ENCODE data around the gene MXD3.
A peak's percentile ranks its signal among the peaks of the same experiment; 100 is the strongest.

Gene MXD3

DNA sequence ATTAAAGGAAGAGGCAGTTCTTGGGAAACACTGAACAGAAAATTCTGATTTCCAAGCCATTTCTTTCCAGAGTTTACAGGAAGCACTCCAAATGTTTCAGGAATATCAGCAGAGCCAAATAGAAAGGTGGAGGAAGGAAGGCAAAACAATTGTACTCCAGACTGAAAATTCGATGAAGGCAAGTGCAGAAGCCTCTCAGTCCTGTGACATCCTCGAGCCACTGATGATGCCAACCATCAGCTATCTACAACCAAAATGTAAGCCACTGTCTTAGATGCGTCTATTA lies 37.6 kb upstream of the MXD3 start:
- Histone ChIP-seq H2AK5ac (ENCODE audit: low read length, severe bottlenecking) (no peak overlapping the region), H3K27me3 (ENCODE audit: control insufficient read depth in 1 of 2, insufficient read depth in 1 of 2, low read length in 2 of 2) (no peaks in the 10 kb centered on the region), H3K14ac (ENCODE audit: low read length in 2 of 2) (no peak overlapping the region), H2BK120ac (ENCODE audit: low read depth, low read length) (no peak overlapping the region), H3K36me3 (ENCODE audit: control insufficient read depth in 1 of 2, insufficient read depth in 2 of 2, low read depth in 1 of 2, low read length in 2 of 2) (peaks cover 16 to 34% of the 10 kb centered on the region in 2 experiments), H2BK15ac (ENCODE audit: low read depth, poor library complexity, severe bottlenecking) (no peak overlapping the region), H3K4me1 (ENCODE audit: control insufficient read depth, insufficient read depth, low read depth, low read length) (peaks cover 19% of the 10 kb centered on the region), H3K4me2 (ENCODE audit: low read length, poor library complexity, severe bottlenecking) (no peak overlapping the region), H4K8ac (ENCODE audit: low read length) (no peak overlapping the region), H3K23ac (ENCODE audit: low read length in 2 of 2) (no peak overlapping the region), H3K9ac (ENCODE audit: low read length) (no peak overlapping the region), H2BK12ac (ENCODE audit: low read length in 2 of 2) (no peak overlapping the region), H2BK5ac (ENCODE audit: low read depth, low read length, poor library complexity, severe bottlenecking) (no peak overlapping the region), H2AFZ (ENCODE audit: low read depth, low read length) (no peak overlapping the region), H4K91ac (ENCODE audit: low read length) (no peak overlapping the region), H3K27ac (ENCODE audit: low read length, poor library complexity, severe bottlenecking) (no peak overlapping the region), H3K79me1 (replicated peaks; ENCODE audit: low read length, poor library complexity, severe bottlenecking) (no peaks in the 10 kb centered on the region), H3K9me3 (ENCODE audit: control insufficient read depth, low read length) (no peaks in the 10 kb centered on the region), H3K4me3 (ENCODE audit: insufficient read depth in 1 of 2, low read depth in 1 of 2, low read length in 2 of 2) (peak overlapping the region in 1 of 2 experiments; percentile 100), H3K4ac (ENCODE audit: low read depth in 1 of 2, low read length in 2 of 2) (no peak overlapping the region), H3K18ac (ENCODE audit: low read depth in 1 of 2, low read length in 2 of 2) (no peak overlapping the region)
- 95% methylated on average over 3 of the region's 3 CpGs for WGBS
- no peak for DNase-seq

DNA sequence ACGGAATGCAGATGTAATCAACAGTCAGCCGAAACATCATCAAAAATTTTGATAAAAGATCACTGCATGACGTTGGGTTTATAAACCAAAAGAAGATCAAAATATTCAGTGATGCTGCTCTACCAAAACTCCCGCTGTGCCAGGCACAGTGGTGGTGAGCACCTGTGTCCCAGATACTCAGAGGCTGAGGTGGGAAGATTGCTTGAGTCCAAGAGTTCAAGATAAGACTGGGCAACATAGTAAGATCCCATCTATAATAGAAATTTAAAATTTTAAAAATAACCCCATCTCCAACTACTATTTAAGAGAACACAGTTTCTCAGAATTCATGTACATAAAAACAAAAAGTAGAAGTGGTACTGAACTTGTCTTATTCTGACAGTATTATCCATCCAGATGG lies 36.0 kb upstream of the MXD3 start:
- WGBS: 98% methylated on average over 4 of the region's 4 CpGs
- no peaks in the 10 kb centered on the region for H3K27me3 ChIP-seq (ENCODE audit: control insufficient read depth in 1 of 2, insufficient read depth in 1 of 2, low read length in 2 of 2)
- no peak overlapping the region for H2BK120ac ChIP-seq (ENCODE audit: low read depth, low read length)
- H3K14ac ChIP-seq (ENCODE audit: low read length in 2 of 2): no peak overlapping the region
- no peak overlapping the region for H2AFZ ChIP-seq (ENCODE audit: low read depth, low read length)
- H3K18ac ChIP-seq (ENCODE audit: low read depth in 1 of 2, low read length in 2 of 2): no peak overlapping the region
- no peak overlapping the region for H4K8ac ChIP-seq (ENCODE audit: low read length)
- peaks cover 19 to 43% of the 10 kb centered on the region in 2 experiments for H3K36me3 ChIP-seq (ENCODE audit: control insufficient read depth in 1 of 2, insufficient read depth in 2 of 2, low read depth in 1 of 2, low read length in 2 of 2)
- H2BK5ac ChIP-seq (ENCODE audit: low read depth, low read length, poor library complexity, severe bottlenecking): no peak overlapping the region
- peak overlapping the region; percentile 28 for H3K9ac ChIP-seq (ENCODE audit: low read length)
- no peak overlapping the region for H3K23ac ChIP-seq (ENCODE audit: low read length in 2 of 2)
- no peak overlapping the region for H3K4me3 ChIP-seq (ENCODE audit: insufficient read depth in 1 of 2, low read depth in 1 of 2, low read length in 2 of 2)
- no peaks in the 10 kb centered on the region for H3K9me3 ChIP-seq (ENCODE audit: control insufficient read depth, low read length)
- H3K4me1 ChIP-seq (ENCODE audit: control insufficient read depth, insufficient read depth, low read depth, low read length): peaks cover 19% of the 10 kb centered on the region
- no peak overlapping the region for H2BK15ac ChIP-seq (ENCODE audit: low read depth, poor library complexity, severe bottlenecking)
- no peak overlapping the region for H4K91ac ChIP-seq (ENCODE audit: low read length)
- no peak overlapping the region for H3K4ac ChIP-seq (ENCODE audit: low read depth in 1 of 2, low read length in 2 of 2)
- DNase-seq: no peak
- peaks cover 1% of the 10 kb centered on the region for H3K79me1 ChIP-seq (replicated peaks; ENCODE audit: low read length, poor library complexity, severe bottlenecking)
- no peak overlapping the region for H3K4me2 ChIP-seq (ENCODE audit: low read length, poor library complexity, severe bottlenecking)
- no peak overlapping the region for H2AK5ac ChIP-seq (ENCODE audit: low read length, severe bottlenecking)
- H3K27ac ChIP-seq (ENCODE audit: low read length, poor library complexity, severe bottlenecking): no peak overlapping the region
- no peak overlapping the region for H2BK12ac ChIP-seq (ENCODE audit: low read length in 2 of 2)

DNA sequence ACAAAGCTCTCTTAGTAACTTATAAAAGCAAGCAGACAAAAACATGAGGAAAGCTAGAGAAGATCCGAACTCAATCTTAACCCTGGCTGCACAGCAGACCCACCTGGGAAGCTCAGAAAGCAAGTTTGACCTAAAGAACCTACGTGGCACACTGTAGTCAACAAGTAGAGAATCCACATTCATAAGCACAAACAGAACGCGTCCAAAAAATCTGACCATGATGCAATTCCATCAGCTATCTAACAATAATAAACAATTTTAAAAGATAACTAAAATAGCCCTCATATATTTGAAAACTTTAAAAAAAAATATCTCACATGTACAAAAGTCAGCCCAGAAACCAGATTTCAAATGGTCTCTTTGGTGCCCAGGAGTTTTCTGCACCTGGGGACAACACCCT lies 35.1 kb upstream of the MXD3 start:
- Histone ChIP-seq H2BK5ac (ENCODE audit: low read depth, low read length, poor library complexity, severe bottlenecking) (no peak overlapping the region), H2AK5ac (ENCODE audit: low read length, severe bottlenecking) (no peak overlapping the region), H3K9me3 (ENCODE audit: control insufficient read depth, low read length) (no peaks in the 10 kb centered on the region), H3K36me3 (ENCODE audit: control insufficient read depth in 1 of 2, insufficient read depth in 2 of 2, low read depth in 1 of 2, low read length in 2 of 2) (peaks cover 23 to 49% of the 10 kb centered on the region in 2 experiments), H3K23ac (ENCODE audit: low read length in 2 of 2) (no peak overlapping the region), H3K27me3 (ENCODE audit: control insufficient read depth in 1 of 2, insufficient read depth in 1 of 2, low read length in 2 of 2) (no peaks in the 10 kb centered on the region), H3K27ac (ENCODE audit: low read length, poor library complexity, severe bottlenecking) (no peak overlapping the region), H3K4me3 (ENCODE audit: insufficient read depth in 1 of 2, low read depth in 1 of 2, low read length in 2 of 2) (no peak overlapping the region), H3K79me1 (replicated peaks; ENCODE audit: low read length, poor library complexity, severe bottlenecking) (peaks cover 4% of the 10 kb centered on the region), H2AFZ (ENCODE audit: low read depth, low read length) (no peak overlapping the region), H3K4me1 (ENCODE audit: control insufficient read depth, insufficient read depth, low read depth, low read length) (peaks cover 15% of the 10 kb centered on the region), H3K4ac (ENCODE audit: low read depth in 1 of 2, low read length in 2 of 2) (no peak overlapping the region), H3K4me2 (ENCODE audit: low read length, poor library complexity, severe bottlenecking) (no peak overlapping the region), H4K8ac (ENCODE audit: low read length) (no peak overlapping the region), H2BK120ac (ENCODE audit: low read depth, low read length) (no peak overlapping the region), H2BK15ac (ENCODE audit: low read depth, poor library complexity, severe bottlenecking) (no peak overlapping the region), H4K91ac (ENCODE audit: low read length) (no peak overlapping the region), H3K9ac (ENCODE audit: low read length) (peak overlapping the region; percentile 28), H2BK12ac (ENCODE audit: low read length in 2 of 2) (no peak overlapping the region), H3K14ac (ENCODE audit: low read length in 2 of 2) (no peak overlapping the region), H3K18ac (ENCODE audit: low read depth in 1 of 2, low read length in 2 of 2) (no peak overlapping the region)
- DNase-seq: no peak
- WGBS: 81% methylated on average over 4 of the region's 4 CpGs

DNA sequence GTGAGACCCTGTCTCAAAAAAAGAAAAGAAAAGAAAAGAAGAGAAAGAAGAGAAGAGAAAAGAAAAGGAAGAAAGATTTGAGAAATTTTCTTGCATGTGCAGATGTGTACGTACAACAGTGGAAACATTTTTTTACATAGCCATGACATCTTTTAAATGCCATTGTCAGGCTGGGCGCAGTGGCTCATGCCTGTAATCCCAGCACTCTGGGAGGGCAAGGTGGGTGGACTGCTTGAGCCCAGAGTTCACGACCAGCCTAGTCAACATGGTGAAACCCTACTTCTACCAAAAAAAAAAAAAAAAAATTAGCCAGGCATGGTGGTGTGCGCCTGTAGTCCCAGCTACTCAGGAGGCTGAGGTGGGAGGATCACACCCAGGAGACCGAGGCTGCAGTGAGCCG lies 33.2 kb upstream of the MXD3 start:
- no peak overlapping the region for H2AFZ ChIP-seq (ENCODE audit: low read depth, low read length)
- no peak overlapping the region for H4K91ac ChIP-seq (ENCODE audit: low read length)
- no peak overlapping the region for H3K4me2 ChIP-seq (ENCODE audit: low read length, poor library complexity, severe bottlenecking)
- H3K9me3 ChIP-seq (ENCODE audit: control insufficient read depth, low read length): no peaks in the 10 kb centered on the region
- H4K8ac ChIP-seq (ENCODE audit: low read length): no peak overlapping the region
- no peak overlapping the region for H3K18ac ChIP-seq (ENCODE audit: low read depth in 1 of 2, low read length in 2 of 2)
- H2AK5ac ChIP-seq (ENCODE audit: low read length, severe bottlenecking): no peak overlapping the region
- no peaks in the 10 kb centered on the region for H3K27me3 ChIP-seq (ENCODE audit: control insufficient read depth in 1 of 2, insufficient read depth in 1 of 2, low read length in 2 of 2)
- no peak overlapping the region for H2BK15ac ChIP-seq (ENCODE audit: low read depth, poor library complexity, severe bottlenecking)
- peaks cover 23 to 52% of the 10 kb centered on the region in 2 experiments for H3K36me3 ChIP-seq (ENCODE audit: control insufficient read depth in 1 of 2, insufficient read depth in 2 of 2, low read depth in 1 of 2, low read length in 2 of 2)
- no peak overlapping the region for H3K14ac ChIP-seq (ENCODE audit: low read length in 2 of 2)
- H2BK12ac ChIP-seq (ENCODE audit: low read length in 2 of 2): no peak overlapping the region
- H3K4me1 ChIP-seq (ENCODE audit: control insufficient read depth, insufficient read depth, low read depth, low read length): peaks cover 10% of the 10 kb centered on the region
- no peak overlapping the region for H3K4ac ChIP-seq (ENCODE audit: low read depth in 1 of 2, low read length in 2 of 2)
- no peak overlapping the region for H2BK120ac ChIP-seq (ENCODE audit: low read depth, low read length)
- no peak overlapping the region for H3K4me3 ChIP-seq (ENCODE audit: insufficient read depth in 1 of 2, low read depth in 1 of 2, low read length in 2 of 2)
- 100% methylated on average over 2 of the region's 6 CpGs for WGBS
- H3K23ac ChIP-seq (ENCODE audit: low read length in 2 of 2): no peak overlapping the region
- H2BK5ac ChIP-seq (ENCODE audit: low read depth, low read length, poor library complexity, severe bottlenecking): no peak overlapping the region
- H3K79me1 ChIP-seq (replicated peaks; ENCODE audit: low read length, poor library complexity, severe bottlenecking): peaks cover 6% of the 10 kb centered on the region
- no peak overlapping the region for H3K9ac ChIP-seq (ENCODE audit: low read length)
- no peak overlapping the region for H3K27ac ChIP-seq (ENCODE audit: low read length, poor library complexity, severe bottlenecking)
- DNase-seq: no peak
